CD14-positive monocyte (primary cell): ENCODE results near the gene DGUOK. TPM values are rescaled to one million over a fixed set of nuclear protein-coding genes. Genes with fewer than 3 reads are reported as not detected.
A peak's percentile ranks its signal among the peaks of the same experiment; 100 is the strongest.

Experiments
- DNase-seq, 3 donors: peaks; one replicate each; pipeline ENCODE4 v3.0.0-alpha.2; 2011 to 2022
- H2AFZ ChIP-seq: 2 replicates; pipeline ENCODE4 v1.6.0; 2012; ENCODE audit warnings: mild to moderate bottlenecking, low read depth, low read length, inconsistent platforms; ENCODE audit not compliant: insufficient read depth, poor library complexity, severe bottlenecking
- H3K27ac ChIP-seq, 2 donors: 1 replicate in 1 of 2; 2 replicates in 1 of 2; pipeline ENCODE4 v1.5.1; 2012 to 2013; ENCODE audit warnings: low read length in 2 of 2, control low read depth in 1 of 2, inconsistent platforms in 1 of 2, low read depth in 1 of 2, mild to moderate bottlenecking in 1 of 2
- H3K27me3 ChIP-seq, 2 donors: one replicate each; pipeline versions ENCODE4 v1.6.0 to v1.6.1; 2011 to 2013; ENCODE audit warnings: low read length in 2 of 2; ENCODE audit not compliant: control insufficient read depth in 2 of 2, insufficient read depth in 2 of 2
- H3K36me3 ChIP-seq, 2 donors: replicated peaks in 1 of 2; 1 replicate in 1 of 2; 2 replicates in 1 of 2; pipeline versions ENCODE4 v1.5.1 to v1.6.1; 2012 to 2013; ENCODE audit warnings: low read length in 2 of 2, control low read depth in 1 of 2, inconsistent platforms in 1 of 2, mild to moderate bottlenecking in 1 of 2; ENCODE audit not compliant: insufficient read depth in 2 of 2, control insufficient read depth in 1 of 2
- H3K4me1 ChIP-seq, 2 donors: 1 replicate in 1 of 2; 2 replicates in 1 of 2; pipeline versions ENCODE4 v1.5.1 to v1.6.1; 2012 to 2013; ENCODE audit warnings: low read length in 2 of 2, control low read depth in 1 of 2, inconsistent platforms in 1 of 2, mild to moderate bottlenecking in 1 of 2, moderate library complexity in 1 of 2; ENCODE audit not compliant: insufficient read depth in 2 of 2, control insufficient read depth in 1 of 2
- H3K4me2 ChIP-seq: replicated peaks from 2 replicates; pipeline ENCODE3; 2012; ENCODE audit warnings: low read length, moderate library complexity, mild to moderate bottlenecking; ENCODE audit not compliant: poor library complexity, severe bottlenecking; ENCODE audit errors: extremely low read depth
- H3K4me3 ChIP-seq, 3 experiments: fragments of 200-600 bp in 1 of 3; sonication (generic) in 1 of 3; replicated peaks in 1 of 3; 1 replicate in 2 of 3; 2 replicates in 1 of 3; pipeline ENCODE4 v1.5.1; 2011 to 2013; ENCODE audit warnings: low read length in 3 of 3, mild to moderate bottlenecking in 3 of 3, control low read depth in 2 of 3, low read depth in 2 of 3, inconsistent platforms in 1 of 3, moderate library complexity in 1 of 3
- H3K79me2 ChIP-seq: 2 replicates; pipeline ENCODE4 v1.6.0; 2012; ENCODE audit warnings: mild to moderate bottlenecking, control low read depth, inconsistent platforms, low read length, moderate library complexity; ENCODE audit not compliant: insufficient read depth
- H3K9ac ChIP-seq: 2 replicates; pipeline ENCODE4 v1.6.0; 2017; ENCODE audit warnings: low read length, mild to moderate bottlenecking; ENCODE audit not compliant: insufficient read depth, poor library complexity, severe bottlenecking
- H3K9me3 ChIP-seq, 2 donors: replicated peaks in 1 of 2; 1 replicate in 1 of 2; 2 replicates in 1 of 2; pipeline versions ENCODE4 v1.5.1 to v1.6.1; 2012 to 2013; ENCODE audit warnings: low read length in 2 of 2, control low read depth in 1 of 2; ENCODE audit not compliant: control insufficient read depth in 1 of 2, insufficient read depth in 1 of 2
- H4K20me1 ChIP-seq: 2 replicates; pipeline ENCODE4 v1.6.0; 2012; ENCODE audit warnings: mild to moderate bottlenecking, low read length, control low read depth, moderate library complexity; ENCODE audit not compliant: insufficient read depth
- H3K27ac Mint-ChIP-seq, 7 donors: one replicate each; pipeline ENCODE4 v1.8.0; 2020; ENCODE audit warnings: mild to moderate bottlenecking in 7 of 7, mixed read lengths in 7 of 7, moderate library complexity in 6 of 7, inconsistent platforms in 2 of 7
- H3K27me3 Mint-ChIP-seq, 3 donors: one replicate each; pipeline ENCODE4 v1.8.0; 2021 to 2022; ENCODE audit warnings: low read depth in 3 of 3, mild to moderate bottlenecking in 3 of 3, mixed read lengths in 3 of 3, moderate library complexity in 3 of 3, inconsistent platforms in 1 of 3
- H3K36me3 Mint-ChIP-seq, 2 donors: one replicate each; pipeline ENCODE4 v1.8.0; 2020; ENCODE audit warnings: mixed read lengths in 2 of 2, inconsistent platforms in 1 of 2, mild to moderate bottlenecking in 1 of 2
- H3K4me1 Mint-ChIP-seq: one replicate; pipeline ENCODE4 v1.8.0; 2020; ENCODE audit warnings: mild to moderate bottlenecking, mixed read lengths
- H3K4me3 Mint-ChIP-seq, 2 donors: one replicate each; pipeline ENCODE4 v1.8.0; 2020; ENCODE audit warnings: mild to moderate bottlenecking in 2 of 2, mixed read lengths in 2 of 2, moderate library complexity in 1 of 2
- H3K9me3 Mint-ChIP-seq, 7 donors: one replicate each; pipeline ENCODE4 v1.8.0; 2020 to 2022; ENCODE audit warnings: mixed read lengths in 7 of 7, mild to moderate bottlenecking in 6 of 7, moderate library complexity in 6 of 7, inconsistent platforms in 2 of 7
- CTCF ChIP-seq: fragments of 200-600 bp; IDR thresholded peaks from one replicate; pipeline ENCODE4 v1.8.0; 2022; ENCODE audit warnings: antibody characterized with exemption, mild to moderate bottlenecking
- whole genome bisulfite sequencing: methylation state at CpG from one replicate; pipeline ENCODE4 v1.1.5; 2013; ENCODE audit warnings: missing lambda C conversion rate; ENCODE audit not compliant: insufficient coverage; 5-methylcytosine and 5-hydroxymethylcytosine counted together
- intact Hi-C, 2 donors: fragments of 100-400 bp; cut with micrococcal nuclease; formaldehyde crosslinking; loops; one replicate each; pipeline versions ENCODE4 v1.15.0 to v1.15.1; 2023
- polyA plus RNA-seq, 3 donors: library from polyadenylated mRNA; depleted of rRNA in 1 of 3; unstranded in 2 of 3; stranded (reverse) in 1 of 3; fragments of 300-500 nt in 2 of 3; fragments of >200 nt in 1 of 3; fragmentation: Illumina TruSeq in 2 of 3; gene quantifications; 1 replicate in 2 of 3; 2 replicates in 1 of 3; pipeline ENCODE4 v1.2.3, GENCODE V29; 2012 to 2021

DGUOK gene
- polyA plus RNA-seq, 3 donors: 62.9 to 129 (median 123) TPM

DNA sequence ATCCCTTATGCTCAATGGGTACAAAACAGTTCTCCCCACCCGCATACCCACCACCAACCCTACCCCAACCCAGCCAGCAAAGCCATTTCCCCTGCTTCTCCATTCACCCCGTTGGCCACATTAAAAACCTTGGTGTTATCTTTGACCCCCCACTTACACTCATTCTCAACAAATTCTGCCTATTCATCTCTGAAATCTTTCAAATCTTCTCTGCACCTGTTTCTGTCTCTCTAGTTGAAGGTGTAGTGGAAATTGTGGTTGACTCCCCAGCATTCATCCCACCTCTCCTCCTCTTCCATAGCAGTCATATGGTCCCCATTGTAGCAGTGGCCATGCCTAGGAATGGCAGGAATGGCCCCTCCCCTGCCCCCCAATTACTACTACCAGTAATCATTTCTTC is 37.5 kb downstream of the DGUOK start:
- no peak for TF ChIP-seq CTCF
- H3K9ac ChIP-seq: no peak overlapping the region
- intact Hi-C loops: no loop called here
- H3K27ac Mint-ChIP-seq: peak overlapping the region in 3 of 7 donors; percentile 18 to 76 (median 41)
- no peaks in the 10 kb centered on the region for H3K9me3 ChIP-seq
- peaks cover 13 to 14% of the 10 kb centered on the region in 2 donors for H3K36me3 Mint-ChIP-seq
- no peak overlapping the region for H3K4me2 ChIP-seq
- no peaks in the 10 kb centered on the region for H3K79me2 ChIP-seq
- peaks cover 16 to 20% of the 10 kb centered on the region in 2 donors for H3K4me1 ChIP-seq
- no peak for DNase-seq
- no peaks in the 10 kb centered on the region for H4K20me1 ChIP-seq
- H3K4me3 Mint-ChIP-seq: no peak overlapping the region
- no peaks in the 10 kb centered on the region for H3K27me3 ChIP-seq
- H3K4me1 Mint-ChIP-seq: peaks cover 32% of the 10 kb centered on the region
- no peak overlapping the region for H3K4me3 ChIP-seq
- H3K36me3 ChIP-seq: peaks cover 6 to 9% of the 10 kb centered on the region in 2 donors
- no peak overlapping the region for H3K27ac ChIP-seq
- 90% methylated on average over 2 of the region's 2 CpGs for WGBS
- no peaks in the 10 kb centered on the region for H3K27me3 Mint-ChIP-seq
- peaks cover 0 to 9% (median 3%) of the 10 kb centered on the region in 7 donors for H3K9me3 Mint-ChIP-seq
- no peak overlapping the region for H2AFZ ChIP-seq

GRCh38 chr2:73965053-73965452 is 38.4 kb downstream of the DGUOK start:
- Histone ChIP-seq H3K79me2 (no peaks in the 10 kb centered on the region), H3K9ac (no peak overlapping the region), H3K9me3 (no peaks in the 10 kb centered on the region), H4K20me1 (no peaks in the 10 kb centered on the region), H3K36me3 (peaks cover 0 to under 1% of the 10 kb centered on the region in 2 donors), H3K4me3 (no peak overlapping the region), H2AFZ (no peak overlapping the region), H3K27ac (no peak overlapping the region), H3K4me2 (no peak overlapping the region), H3K4me1 (peaks cover 25 to 28% of the 10 kb centered on the region in 2 donors), H3K27me3 (no peaks in the 10 kb centered on the region)
- Mint-ChIP-seq H3K27ac (peak overlapping the region in 3 of 7 donors; percentile 9 to 46 (median 21)), H3K36me3 (peaks cover 4 to 7% of the 10 kb centered on the region in 2 donors), H3K9me3 (peaks cover 0 to 9% (median 3%) of the 10 kb centered on the region in 7 donors), H3K4me3 (no peak overlapping the region), H3K4me1 (peaks cover 40% of the 10 kb centered on the region), H3K27me3 (no peaks in the 10 kb centered on the region)
- intact Hi-C loops: no loop called here
- TF ChIP-seq CTCF: no peak
- DNase-seq: no peak
- no CpG with 5 or more reads among the region's 3 CpGs for WGBS
